22Rv1 (cell line): Measurements from ENCODE around the gene MAP3K5.

Experiments used
- H3K27ac ChIP-seq: fragments of 450-650 bp; 2 replicates; pipeline ENCODE4 v1.5.1; 2017
- CTCF ChIP-seq: fragments of 450-650 bp; IDR thresholded peaks from 2 replicates; pipeline ENCODE4 v1.5.1; 2017; ENCODE audit warnings: mild to moderate bottlenecking
- ZFX ChIP-seq: fragments of 450-650 bp; IDR thresholded peaks from 2 replicates; pipeline ENCODE4 v1.6.1; 2017; ENCODE audit warnings: antibody characterized with exemption, borderline replicate concordance

The MAP3K5 gene

GRCh38 chr6:136745300-136745699, 47.0 kb downstream of the MAP3K5 start:
- no peak overlapping the region for H3K27ac ChIP-seq
- TF ChIP-seq ZFX (no peak), CTCF (no peak)

- TF ChIP-seq ZFX: no peak
- no peak for TF ChIP-seq CTCF
- H3K27ac ChIP-seq: no peak overlapping the region
Observed at GRCh38 chr6:136744889-136745288, 47.4 kb downstream of the MAP3K5 start.

DNA sequence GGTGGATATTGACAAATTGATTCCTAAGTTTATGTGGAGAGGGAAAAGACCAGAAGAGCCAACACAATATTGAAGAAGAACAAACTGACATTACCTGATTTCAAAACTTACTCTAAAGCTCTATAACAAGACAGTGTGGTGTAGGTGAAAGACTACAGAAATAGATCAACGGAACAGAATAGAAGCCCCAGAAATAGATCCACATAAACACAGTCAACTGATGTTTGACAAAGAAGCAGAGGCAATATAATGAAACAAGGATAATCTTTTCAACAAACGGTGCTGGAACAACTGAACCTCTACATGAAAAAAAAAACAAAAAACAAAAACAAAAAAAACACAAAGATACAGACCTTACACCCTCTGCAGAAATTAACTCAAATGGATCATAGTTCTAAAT, 50.2 kb downstream of the MAP3K5 start:
- no peak overlapping the region for H3K27ac ChIP-seq
- no peak for TF ChIP-seq ZFX
- TF ChIP-seq CTCF: no peak

DNA sequence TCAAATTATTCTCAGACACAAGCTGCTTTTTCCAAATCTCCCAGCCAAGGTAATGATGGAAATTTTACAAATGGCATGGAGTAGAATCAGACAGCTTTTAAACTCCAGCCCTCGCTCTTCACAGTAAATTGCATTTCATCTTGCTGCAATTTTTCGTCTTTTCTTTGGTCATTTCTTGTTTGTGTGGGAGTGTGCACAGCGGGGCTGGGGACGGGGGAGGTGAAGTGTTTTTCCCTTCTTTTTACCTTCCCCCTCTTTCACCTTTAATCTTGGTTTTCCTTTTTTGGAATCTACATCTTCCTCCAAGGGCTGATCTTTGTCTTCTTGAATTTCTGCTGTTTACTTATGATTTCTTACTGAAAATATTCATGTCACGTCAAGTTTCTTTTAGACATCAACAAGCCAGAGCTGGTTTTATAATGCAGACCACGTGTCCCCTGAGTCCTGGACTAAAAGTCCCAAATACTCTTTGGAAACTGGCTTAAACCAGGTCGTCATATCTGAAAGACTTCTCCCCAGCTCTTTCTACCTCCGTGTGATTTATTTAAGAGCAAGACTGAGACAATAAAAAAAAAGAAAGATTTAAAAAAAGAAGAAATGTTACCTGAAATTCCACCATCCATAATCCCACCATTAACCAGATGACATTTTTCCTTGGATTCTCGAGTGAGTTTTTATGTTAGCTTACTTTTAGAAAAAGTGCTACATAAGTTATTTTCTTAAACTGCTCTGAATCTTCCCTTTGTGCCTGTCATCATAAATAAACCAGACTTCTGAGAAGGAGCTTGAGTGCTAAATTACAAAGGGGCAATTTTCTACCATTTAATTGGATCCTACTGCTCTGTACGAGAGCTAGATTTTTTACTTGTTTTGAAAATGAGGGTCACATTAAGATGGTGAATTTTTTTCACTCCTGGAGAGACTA, 52.0 kb downstream of the MAP3K5 start:
- H3K27ac ChIP-seq: no peak overlapping the region
- TF ChIP-seq CTCF: no peak
- TF ChIP-seq ZFX: no peak

- H3K27ac ChIP-seq: no peak overlapping the region
- TF ChIP-seq CTCF (no peak), ZFX (no peak)
Observed at GRCh38 chr6:136739501-136739900, 52.8 kb downstream of the MAP3K5 start.

GRCh38 chr6:136739071-136739470, 53.2 kb downstream of the MAP3K5 start:
- TF ChIP-seq CTCF (no peak), ZFX (no peak)
- H3K27ac ChIP-seq: no peak overlapping the region

GRCh38 chr6:136738692-136739057, 53.6 kb downstream of the MAP3K5 start:
- TF ChIP-seq ZFX: no peak
- no peak for TF ChIP-seq CTCF
- no peak overlapping the region for H3K27ac ChIP-seq
